Measurements from ENCODE around the gene STXBP6.

DNA sequence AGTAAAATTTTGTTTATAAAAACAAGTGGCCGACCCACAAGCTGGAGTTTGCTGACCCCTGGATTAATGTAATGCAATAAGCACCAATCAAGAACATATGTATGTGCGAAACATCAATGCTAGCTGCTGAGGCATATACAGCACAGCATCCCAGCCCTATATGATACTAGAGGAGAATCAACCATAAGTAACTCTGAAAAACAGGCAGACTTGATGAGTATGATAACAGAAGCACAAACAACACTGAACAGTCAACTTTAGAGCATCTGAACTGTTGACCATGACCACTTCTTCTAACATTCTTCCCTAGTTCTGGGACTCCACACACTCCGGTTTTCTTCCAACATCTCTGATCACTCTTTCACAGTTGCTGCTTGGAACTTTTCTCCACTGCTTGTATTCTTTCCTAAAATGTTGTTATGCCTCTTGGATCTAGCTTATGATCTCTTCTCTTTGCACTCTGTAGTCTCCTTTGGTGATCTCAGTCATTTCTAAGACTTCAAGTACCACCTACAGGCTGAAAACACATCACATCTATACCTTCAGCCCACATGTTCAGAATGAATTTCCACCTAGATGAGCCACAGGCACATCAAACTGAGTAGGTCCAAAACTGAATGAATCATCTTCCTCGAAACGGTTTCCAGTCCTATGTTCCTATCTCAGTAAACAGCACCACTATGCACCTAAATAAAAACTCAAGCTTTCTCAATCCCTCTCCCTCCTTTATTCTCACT lies 57.2 kb downstream of the STXBP6 start:
- TF ChIP-seq, protein P1, sequence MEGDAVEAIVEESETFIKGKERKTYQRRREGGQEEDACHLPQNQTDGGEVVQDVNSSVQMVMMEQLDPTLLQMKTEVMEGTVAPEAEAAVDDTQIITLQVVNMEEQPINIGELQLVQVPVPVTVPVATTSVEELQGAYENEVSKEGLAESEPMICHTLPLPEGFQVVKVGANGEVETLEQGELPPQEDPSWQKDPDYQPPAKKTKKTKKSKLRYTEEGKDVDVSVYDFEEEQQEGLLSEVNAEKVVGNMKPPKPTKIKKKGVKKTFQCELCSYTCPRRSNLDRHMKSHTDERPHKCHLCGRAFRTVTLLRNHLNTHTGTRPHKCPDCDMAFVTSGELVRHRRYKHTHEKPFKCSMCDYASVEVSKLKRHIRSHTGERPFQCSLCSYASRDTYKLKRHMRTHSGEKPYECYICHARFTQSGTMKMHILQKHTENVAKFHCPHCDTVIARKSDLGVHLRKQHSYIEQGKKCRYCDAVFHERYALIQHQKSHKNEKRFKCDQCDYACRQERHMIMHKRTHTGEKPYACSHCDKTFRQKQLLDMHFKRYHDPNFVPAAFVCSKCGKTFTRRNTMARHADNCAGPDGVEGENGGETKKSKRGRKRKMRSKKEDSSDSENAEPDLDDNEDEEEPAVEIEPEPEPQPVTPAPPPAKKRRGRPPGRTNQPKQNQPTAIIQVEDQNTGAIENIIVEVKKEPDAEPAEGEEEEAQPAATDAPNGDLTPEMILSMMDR (IDR thresholded peaks at IDR 0.05), result no peak
- no peak for TF ChIP-seq POLR2A (IDR thresholded peaks at IDR 0.05)
- TF ChIP-seq EP300 (IDR thresholded peaks at IDR 0.05; ENCODE audit: low read depth), result no peak
